Ovary (tissue), 3 donors: ENCODE measurements around the gene TRIP13.

Experiments
- CTCF ChIP-seq, 3 donors: fragments of 450-650 bp in 2 of 3; fragments of 200-600 bp in 1 of 3; IDR thresholded peaks; one replicate each; pipeline versions ENCODE4 v1.5.1 to v1.8.0; 2016 to 2022; ENCODE audit warnings: antibody characterized with exemption in 3 of 3, mild to moderate bottlenecking in 1 of 3
- EP300 ChIP-seq: sonication (generic); formaldehyde crosslinking; IDR thresholded peaks from one replicate; pipeline ENCODE4 v1.6.1; 2017; ENCODE audit warnings: antibody characterized with exemption
- donor health status: DM: no; HTN: no; CAD: no.

- TF ChIP-seq CTCF (IDR thresholded peaks at IDR 0.05) (no peak), EP300 (no peak)
These were observed 67.2 kb downstream of the TRIP13 start for GRCh38 chr5:959581-960531.
